GM10266 (cell line): Measurements from ENCODE around the gene FXR1.

Source experiments
- DNase-seq: peaks from one replicate; pipeline ENCODE4 v3.0.0; 2012; ENCODE audit errors: extremely low spot score
- CTCF ChIP-seq: IDR thresholded peaks from 2 replicates; pipeline ENCODE4 v1.5.1; 2012; ENCODE audit warnings: mild to moderate bottlenecking, low read depth; ENCODE audit not compliant: control insufficient read depth, insufficient read depth; ENCODE audit errors: missing control alignments

Gene FXR1

GRCh38 chr3:181008796-181009195, 96.3 kb downstream of the FXR1 start:
- DNase-seq: no peak
- no peak for TF ChIP-seq CTCF

GRCh38 chr3:181009225-181009624, 96.8 kb downstream of the FXR1 start:
- DNase-seq: no peak
- TF ChIP-seq CTCF: no peak

GRCh38 chr3:181017690-181018089, 105.2 kb downstream of the FXR1 start:
- TF ChIP-seq CTCF: no peak
- no peak for DNase-seq

- no peak for TF ChIP-seq CTCF
- no peak for DNase-seq
These were observed 112.7 kb downstream of the FXR1 start for GRCh38 chr3:181025204-181025603.

- TF ChIP-seq CTCF: no peak
- no peak for DNase-seq
These were observed 118.5 kb downstream of the FXR1 start for GRCh38 chr3:181030948-181031347.
